Kidney glomerular epithelial cell (primary cell): ENCODE data around the gene DDX24.

ENCODE experiments used
- DNase-seq: peaks from one replicate; lab custom pipeline; 2025; lab: John Stamatoyannopoulos, UW

DDX24 gene

DNA sequence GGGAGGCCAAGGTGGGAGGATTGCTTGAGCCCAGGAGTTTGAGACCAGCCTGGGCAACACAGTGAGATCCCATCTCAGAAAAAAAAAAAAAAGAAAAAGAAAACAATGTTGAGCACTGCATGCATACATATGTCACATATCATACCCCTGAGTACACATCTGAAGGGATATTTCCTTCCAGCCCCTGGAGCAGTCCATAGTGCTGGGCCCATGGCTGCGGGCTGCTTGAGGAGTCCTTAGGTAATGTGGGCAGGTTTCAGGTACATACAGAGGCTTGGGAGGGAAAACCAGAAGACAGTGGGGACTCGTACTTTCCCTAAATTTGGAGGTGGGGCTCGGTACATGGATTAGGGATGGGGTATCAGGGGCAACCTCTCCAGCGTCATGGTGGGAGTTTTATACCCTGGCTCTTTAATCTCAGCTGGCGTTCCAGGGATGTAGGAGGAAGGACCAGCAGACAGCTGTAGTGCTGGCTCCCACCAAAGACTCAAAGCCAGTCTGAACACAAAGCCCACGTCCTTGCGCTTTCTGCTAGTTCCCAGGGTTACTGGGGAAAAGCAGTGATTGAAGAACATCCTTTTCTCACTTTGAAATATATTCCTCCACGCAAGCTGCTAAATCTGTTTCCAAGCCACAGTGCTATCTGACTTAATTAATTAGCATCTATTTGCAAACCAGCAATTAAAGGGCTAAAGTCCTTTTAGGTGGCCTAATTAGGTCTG lies 49.7 kb downstream of the DDX24 start:
- DNase-seq, result no peak

DNA sequence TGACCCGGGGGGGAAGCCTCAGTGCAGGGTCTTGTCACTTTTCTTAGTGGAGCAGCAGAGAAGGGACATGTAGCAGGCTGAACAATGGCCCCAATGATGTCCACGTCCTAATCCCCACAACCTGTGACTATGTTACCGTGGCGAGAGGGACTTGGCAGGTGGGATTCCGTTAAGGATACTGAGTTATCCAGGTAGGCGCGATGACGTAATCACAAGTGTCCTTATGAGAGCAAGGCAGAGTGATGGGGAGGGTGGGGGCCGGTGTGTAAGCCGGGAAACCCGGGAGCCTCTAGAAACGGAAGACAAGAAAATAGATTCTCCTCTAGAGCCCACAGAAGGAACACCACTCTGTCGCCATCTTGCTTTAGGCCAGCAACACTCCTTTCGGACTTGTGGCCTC lies 50.4 kb downstream of the DDX24 start:
- DNase-seq, result no peak

DNA sequence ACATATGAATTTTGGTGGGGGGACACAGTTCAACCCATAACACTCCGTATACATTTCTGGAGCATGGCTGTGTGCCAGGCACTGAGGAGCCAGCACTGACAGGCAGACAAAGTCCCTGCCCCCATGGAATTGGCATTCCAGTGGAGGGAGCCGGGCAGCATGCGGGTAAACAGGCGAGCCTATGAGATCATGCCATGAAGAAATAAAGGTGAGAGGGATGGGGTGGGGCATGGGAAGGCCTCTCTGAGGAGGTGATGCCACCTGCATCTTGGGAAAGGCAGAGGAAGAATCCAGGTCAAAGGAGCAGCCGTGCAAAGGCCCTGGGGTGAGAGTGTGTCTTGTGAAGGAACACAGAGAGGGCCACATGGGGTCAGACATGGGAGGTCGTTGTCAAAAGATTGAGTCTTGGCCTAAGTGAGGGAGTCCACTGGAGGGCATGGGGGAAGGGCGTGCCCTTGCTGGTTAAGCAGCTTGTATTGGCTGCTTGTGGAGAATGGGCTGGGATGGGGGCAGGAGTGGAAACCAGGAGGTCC lies 51.3 kb downstream of the DDX24 start:
- DNase-seq, result no peak

DNA sequence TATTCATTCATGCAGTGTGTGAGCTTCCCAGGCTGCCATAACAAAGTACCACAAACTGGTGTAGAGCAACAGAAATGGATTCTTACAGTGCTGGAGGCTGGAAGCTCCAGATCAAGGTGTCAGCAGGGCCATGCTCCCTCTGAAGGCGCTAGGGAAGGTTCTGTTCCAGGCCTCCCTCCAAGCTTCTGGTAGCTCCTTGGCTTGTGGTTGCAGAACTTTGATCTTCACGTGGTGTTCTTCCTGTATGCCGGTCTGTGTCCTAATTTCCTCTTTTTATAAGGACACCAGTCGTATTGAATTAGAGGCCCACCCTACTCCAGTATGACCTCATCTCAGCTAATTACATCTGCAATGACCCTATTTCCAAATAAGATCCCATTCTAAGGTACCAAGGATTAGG lies 51.7 kb downstream of the DDX24 start:
- no peak for DNase-seq

DNA sequence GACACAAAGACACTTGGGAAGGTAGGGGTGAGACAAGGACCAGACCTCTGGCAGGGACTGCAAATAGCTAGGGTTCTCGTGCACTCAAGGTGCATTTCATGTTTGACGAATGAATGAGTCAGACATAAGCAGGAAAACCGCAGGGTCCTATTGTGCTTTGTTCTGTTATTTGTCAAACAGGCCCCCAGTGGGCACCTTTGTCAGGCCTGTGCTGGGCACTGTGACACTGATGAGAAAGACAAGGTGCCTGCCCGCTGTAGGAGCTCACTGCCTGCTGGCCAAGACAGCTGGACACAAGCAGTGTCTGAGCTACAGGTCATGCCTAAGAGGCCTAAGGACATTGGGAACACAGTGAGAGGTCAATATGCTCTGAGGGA lies 52.6 kb downstream of the DDX24 start:
- DNase-seq, result no peak

DNA sequence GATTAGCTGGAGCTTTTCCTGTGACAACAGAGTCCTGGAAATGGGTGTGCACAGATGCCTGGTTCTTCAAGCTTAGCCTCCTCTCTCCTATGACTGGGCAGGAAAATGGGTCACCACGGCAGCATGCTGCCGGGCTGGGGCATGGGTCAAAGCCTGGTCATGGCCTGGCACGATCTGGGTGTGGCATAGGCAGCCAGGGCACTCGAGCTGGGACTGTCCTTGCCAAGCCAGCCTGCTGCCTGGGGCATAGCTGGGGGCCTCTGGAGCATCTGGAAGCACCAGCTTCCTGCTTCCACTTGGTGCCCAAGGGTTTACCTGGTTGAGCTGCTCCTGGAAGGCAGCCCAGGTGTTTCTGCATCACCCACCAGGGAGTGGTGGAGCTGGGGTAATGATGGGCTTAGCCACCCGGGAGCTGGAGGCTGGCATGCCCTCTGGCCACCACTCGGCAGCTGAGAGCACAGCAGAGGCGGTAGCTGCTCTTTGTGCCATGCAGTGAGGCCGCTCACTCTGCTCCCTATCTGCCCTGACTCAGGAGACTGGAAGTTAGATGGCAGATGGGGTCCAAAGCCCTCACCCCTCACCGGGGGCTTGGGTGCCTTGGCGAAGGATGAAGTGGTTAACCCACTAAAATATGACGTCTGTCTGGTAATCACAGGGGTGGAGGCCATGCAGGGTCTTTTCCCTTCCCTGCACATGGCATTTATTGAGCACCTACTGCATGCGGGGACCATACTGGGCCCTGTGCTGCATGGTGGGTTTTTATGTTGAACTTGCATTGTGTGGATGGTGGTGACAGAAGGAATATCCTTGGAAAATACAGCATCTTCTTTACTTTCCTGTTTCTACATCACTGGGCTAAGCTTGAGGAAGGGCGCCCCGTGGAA lies 53.2 kb downstream of the DDX24 start:
- DNase-seq, result no peak

DNA sequence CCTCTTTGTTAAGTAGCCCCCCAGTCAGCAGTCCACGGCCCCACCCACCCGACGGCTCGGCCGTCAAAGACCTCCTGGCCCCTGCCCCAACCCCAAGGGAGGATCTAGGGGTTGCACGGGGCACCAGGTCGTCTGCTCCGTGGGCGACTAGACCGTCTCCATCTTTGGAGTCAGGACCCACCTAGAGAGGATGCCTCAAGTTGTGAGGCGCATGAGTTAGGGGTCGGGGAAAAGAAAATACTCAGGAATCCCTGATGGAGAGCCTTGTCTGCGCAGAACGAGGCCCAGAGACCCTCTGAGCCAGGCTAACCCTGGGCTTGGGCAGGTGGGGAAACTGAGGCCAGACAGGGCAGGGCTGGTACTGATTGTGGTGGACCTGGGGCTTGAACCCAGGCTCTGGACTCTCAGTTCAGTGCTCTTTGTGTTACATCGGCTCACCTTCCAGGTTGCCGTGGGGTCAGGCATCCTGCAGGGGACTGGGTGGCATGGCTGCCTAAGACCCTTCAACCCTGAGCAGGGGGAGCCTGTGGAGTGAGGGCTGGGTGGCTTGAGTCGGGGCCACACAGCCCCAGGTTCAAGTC lies 54.0 kb downstream of the DDX24 start:
- DNase-seq, result no peak

DNA sequence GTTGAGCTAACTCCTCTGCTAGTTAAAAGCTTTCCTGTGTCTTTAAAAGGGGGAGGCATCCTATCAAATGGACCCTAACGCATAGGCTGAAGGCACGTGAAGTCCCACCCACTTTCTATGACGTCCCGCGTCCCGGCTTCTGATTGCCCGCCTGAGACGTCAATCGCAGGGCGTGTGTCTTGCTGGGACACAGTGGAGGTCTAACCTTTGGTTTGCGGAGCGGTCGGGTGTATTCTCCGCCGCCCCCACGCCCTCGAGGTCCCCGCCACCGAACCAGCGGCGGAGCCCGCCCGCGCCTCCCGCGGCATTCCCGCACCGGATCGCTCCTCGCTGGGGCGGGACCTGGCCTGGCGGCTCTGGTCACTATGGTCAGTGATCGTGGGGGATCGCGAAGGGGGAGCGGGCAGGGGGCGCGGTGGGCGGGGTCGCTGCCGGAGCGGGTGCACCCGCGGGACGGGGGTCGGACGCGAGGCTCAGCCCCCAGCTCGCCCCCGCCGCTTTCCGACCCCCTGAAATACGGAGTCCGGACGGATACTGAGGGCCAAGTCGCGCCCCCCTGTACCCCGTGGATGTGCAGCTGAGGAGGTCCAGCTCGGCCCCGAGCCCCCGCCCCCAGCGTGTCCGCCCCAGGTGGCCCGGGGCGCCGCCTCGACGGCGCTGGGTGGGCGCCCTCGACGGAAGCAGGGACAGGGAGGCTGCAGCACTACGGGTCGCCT lies 54.7 kb downstream of the DDX24 start, which contains the start of gene OTUB2:
OTUB2 (plus strand) TSS at position 168 of the 716 bp plus-strand sequence; CDS start at position 366, 198 bp downstream.
- DNase-seq, result peak; percentile 97

DNA sequence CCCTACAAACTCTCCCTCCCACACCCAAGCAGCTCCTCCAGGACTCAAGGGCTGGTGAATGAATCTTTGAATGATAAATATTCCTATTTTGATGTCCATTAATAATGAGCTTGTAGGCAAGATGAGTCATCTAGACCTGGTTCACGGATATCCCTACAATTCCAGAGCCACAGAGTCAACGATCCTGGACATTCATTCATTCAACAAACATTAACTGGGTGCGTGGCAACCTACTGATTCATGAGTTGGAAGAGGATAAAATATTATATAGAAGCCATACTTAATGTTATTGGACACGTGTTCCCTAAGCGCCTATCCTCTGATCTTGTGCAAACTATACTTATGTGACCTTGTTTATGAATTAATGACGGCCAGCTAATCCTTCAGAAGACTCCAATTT lies 55.3 kb downstream of the DDX24 start:
- DNase-seq, result peak; percentile 70

DNA sequence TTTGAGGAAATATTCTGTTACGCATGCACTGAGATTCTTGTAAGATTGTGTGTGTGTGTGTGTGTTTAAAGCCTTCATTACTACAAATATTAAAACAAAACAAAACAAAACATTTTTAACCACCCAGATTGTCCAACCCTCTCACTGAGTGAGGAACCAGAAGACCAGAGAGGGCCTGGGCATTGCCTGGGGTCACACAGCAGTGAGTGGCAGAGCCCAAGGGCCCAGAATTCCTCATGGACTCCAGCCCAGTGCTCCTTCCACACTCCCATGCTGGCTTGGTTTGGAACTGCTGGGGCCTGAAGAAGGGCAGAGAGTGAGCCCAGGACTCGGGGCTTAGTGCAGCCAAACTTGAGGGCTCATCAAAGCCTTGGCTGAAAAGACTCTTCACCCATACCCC lies 56.5 kb downstream of the DDX24 start:
- DNase-seq, result no peak

DNA sequence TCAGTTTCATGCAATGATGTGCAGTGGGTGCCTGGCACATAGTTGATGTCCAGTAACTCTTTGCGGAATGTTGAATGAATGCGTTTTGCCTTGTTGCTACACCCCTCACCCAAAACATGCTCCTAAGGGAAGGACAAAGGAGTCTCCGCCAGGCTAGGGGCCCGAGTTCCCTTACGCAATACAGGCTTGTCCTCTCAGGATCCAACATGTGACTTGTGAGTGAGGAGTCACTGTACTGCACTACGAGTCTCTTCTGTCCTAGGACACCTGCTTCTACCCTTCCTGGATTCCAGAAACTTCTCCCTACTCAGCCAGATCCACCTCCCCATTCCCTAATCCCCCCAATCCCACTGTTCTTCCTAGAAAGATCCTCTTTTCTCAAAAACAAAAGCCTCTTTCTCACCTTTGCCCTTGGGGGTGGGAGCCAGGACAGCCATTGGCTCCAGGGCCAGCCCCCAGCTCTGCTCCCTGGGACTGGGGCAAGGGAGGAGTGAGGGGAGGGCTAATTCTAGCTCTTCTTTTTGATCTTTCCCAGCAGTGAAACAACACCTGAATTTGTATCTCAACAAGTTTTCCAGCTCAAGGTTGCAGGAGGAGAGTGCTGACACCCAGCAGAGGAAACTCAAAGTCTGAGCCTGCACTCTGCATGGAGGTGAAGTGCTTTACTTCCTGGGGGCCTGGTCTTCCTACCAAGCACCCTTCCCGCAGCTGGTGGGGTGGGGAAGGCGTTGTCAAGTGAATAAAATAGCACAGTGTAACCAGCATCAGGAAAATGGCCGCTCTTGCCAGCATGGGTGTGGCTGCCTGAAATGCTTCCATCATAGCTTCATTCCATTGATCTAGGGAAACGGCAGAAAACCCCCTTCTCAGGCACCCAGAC lies 58.2 kb downstream of the DDX24 start:
- no peak for DNase-seq

DNA sequence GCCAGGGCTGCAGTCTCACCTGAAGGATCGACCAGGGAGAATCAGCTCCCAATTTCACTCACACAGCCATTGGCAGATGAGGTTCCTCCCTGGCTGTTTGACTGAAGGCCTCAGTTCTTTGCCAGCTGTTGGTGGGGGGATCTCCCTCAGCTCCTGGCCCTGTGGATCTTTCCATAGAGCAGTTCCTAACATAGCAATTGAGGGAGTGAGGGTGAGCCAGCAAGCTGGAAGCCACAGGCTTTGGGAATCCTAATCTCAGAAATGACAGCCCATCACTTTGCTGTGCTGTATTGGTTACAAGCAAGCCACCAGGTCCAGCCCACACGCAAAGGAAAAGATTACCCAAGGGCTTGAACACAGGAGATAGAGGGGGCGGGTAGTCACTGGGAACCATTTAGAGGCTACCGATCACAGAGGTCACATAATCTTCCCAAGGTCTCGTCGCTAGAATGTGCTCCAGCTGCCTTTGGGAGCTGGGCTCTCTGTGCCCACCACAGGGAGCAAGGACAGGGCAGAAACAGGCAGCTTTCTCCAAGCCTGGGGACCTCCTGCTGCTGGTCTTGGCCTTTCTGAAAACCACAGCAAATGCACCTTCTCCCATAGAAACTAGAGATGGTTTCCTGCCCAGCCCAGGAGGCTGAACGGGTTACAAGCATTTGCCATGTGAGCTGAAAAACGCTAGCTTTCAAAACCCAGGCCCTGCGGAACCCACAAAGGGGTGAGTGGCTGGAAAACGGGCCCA lies 59.4 kb downstream of the DDX24 start:
- no peak for DNase-seq

DNA sequence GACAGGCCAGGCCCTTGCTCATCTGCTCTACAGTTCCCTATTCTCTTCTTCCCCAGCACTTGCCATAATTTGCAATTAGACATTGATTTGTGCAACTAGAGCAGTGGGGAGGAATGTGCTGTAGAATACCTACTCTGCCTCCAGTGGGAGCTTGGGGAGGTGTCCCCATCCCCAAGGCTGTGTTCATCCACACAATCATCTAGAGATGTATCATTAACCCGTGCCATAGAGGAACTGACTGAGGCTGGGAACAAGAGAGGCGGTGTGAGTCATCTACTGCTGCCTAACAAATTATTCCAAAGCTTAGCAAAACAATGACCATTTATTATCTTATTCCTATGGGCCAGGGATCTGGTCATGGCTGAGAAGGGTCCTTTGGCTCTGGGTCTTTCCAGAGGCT lies 60.0 kb downstream of the DDX24 start:
- no peak for DNase-seq

DNA sequence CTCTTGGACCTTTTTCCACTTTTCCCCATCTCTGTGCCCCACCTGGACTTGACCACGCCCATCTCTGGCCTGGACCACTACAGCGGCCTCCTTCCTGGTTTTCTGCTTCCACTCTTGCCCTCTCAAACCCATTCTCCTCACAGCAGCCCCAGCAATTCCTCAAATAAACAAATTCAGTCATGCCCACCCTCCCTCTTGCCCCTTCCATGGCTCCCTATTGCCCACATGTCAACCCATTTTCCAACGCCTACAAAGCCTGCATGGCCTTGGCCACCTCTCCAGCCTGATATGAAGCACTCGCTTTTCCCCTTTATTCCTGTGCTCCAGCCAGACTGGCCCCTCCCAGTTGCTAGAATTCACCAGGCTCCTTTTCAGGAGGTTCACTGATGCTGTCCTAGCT lies 60.7 kb downstream of the DDX24 start:
- no peak for DNase-seq

DNA sequence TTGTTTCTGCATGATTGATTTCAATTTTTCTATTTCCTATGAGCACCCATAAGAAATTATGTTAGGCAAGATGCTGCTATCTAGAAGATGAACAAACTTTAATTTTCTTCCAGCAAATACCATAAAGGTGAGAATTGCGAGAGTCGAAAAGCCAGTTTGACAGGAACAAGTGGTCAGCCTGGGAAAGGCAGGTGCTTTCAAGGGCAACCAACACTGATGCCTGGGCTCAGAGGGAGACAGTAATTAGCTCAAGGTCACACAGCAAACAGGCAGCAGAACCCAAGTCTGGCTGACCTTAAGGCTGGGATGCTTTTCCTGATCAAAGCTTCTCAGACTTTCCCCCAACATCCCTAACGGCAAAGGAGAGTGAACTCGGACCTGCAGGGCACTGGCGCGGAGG lies 61.7 kb downstream of the DDX24 start:
- DNase-seq, result no peak

DNA sequence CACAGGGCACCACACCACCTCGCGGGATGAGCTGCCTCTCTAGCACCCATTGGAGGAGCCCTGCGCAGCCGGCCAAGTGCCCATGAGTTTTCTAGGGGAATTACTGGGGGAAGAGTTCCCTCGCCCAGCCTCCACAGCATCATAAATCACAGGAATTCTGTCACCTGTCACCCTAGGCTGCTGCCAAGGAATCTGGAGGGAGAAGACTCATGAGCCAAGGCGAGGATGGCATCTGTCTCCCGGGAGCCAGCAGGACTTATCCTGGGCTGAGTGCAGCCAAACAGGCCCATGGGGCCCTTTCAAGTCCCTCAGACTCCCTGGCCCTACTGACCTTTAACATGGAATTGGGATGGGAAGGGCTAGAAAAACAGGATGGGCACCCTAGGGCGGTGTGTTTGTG lies 62.7 kb downstream of the DDX24 start:
- DNase-seq, result no peak

DNA sequence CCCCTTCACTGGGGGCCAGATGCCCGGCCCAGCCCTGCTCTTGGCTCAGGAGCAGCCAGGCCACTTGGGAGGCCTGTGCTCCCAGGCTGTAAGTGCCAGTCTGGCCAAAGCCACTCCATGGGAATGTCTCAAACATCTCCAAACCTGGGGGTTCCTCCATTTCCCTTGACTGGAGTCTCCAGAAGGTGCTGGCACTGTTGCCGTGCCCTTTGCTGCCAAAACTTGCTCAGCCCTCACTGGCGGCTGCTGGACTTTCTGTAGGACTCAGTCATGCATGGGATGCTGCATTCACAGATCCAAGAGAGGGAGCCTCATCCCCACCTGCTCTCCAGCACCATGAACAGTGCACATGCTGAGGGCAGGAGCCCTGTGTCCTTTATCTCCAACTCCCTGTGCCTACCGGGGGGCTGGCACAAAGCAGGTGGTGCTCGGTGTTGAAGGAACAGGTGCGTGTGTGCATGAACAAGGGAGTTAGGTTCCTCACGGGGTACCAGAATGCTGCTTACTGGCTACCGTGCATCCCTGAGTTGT lies 64.5 kb downstream of the DDX24 start:
- DNase-seq, result no peak

DNA sequence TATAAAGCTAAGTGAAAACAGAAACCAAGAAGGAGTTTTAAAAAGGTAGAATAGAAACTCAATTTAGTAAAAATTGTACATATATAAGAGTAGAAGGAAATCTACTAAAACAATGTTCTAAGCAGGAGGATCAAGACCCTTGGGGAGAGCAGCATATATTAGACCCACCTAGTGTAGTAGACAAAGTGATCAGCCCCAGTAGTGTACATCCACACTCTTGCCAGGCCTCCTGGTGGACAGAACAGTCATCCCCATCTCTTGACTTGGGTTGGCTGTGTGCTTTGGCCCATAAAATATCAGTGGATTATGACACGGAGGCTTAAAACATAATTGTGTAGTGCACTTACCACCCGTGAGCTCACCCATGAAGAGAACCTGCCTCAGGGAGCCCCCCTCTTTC lies 65.8 kb downstream of the DDX24 start:
- no peak for DNase-seq

DNA sequence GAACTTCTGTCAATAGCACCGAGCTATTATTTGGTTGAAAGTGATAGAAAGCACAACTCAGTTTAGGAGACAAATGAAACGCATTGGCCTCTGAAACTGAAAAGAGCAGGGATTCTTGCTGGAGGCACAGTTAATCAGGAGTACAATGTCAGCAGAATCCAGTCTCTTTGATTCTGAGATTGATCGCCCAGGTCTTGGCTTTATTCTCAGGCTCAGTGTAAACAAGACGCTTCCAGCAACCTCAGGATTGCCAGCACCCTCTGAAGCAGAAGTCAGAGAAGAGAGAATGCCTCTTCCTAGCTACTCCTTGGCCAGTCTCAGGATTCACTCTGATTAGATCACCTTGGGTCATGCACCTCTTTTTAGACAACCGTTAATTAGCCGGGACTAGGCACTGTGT lies 66.6 kb downstream of the DDX24 start:
- no peak for DNase-seq

DNA sequence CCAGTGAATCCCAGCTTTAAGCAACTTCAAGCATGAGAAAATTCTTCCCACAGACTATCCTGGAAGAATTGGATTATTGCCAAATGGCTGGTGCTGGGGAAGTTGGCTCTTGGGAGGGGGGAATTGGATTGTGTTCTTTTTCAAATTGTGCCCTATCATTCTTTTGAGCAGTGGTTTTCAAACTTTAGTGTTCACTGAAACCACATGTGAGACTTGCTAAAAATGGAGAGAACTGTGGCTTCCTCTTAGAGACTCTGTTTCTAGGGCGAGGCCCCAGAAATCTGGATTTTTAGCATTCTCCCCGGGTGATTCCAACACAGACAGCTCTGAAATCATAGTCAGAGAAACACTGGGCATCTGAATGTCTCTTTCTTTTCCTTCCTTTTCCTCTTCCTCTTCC lies 69.2 kb downstream of the DDX24 start:
- DNase-seq, result peak; percentile 46
